HepG2 (cell line): ENCODE results near the gene GNMT. TPM values are rescaled to one million over a fixed set of nuclear protein-coding genes. Genes with fewer than 3 reads are reported as not detected.

ENCODE experiments used
- ATAC-seq: fragments of 200-7000 bp; cut with Tn5 transposase; 3 replicates; pipeline ENCODE4 v1.9.1; 2020; ENCODE audit warnings: mild to moderate bottlenecking, moderate library complexity
- BruUV-seq: library from RNA; stranded (reverse); fragments of 400-500 nt; replicated peaks from 2 replicates; lab custom pipeline; 2021; lab: Mats Ljungman, UMichigan
- CTCF ChIA-PET: fragments of 300-600 bp; formaldehyde crosslinking; extraction: SDS; loops from one replicate; lab custom pipeline; 2021; ENCODE audit warnings: low total read pairs, inconsistent platforms, low intra/inter-chr PET ratio; lab: Yijun Ruan, JAX
- POLR2A ChIA-PET: fragments of 350-600 bp; sonication (Branson Sonifier 250); formaldehyde crosslinking; loops from one replicate; lab custom pipeline; 2020; ENCODE audit warnings: antibody characterized with exemption, inconsistent platforms; lab: Yijun Ruan, JAX
- DNase-seq: peaks from one replicate; pipeline ENCODE4 v3.0.0-alpha.2; 2015; ENCODE audit warnings: low spot score
- FAIRE-seq: peaks from 3 replicates; lab custom pipeline; 2011; peaks lifted over from hg19 to GRCh38; lab: Jason Lieb, UNC
- H2AFZ ChIP-seq: one replicate; pipeline ENCODE4 v1.6.1; 2011; ENCODE audit warnings: low read length, inconsistent platforms
- H3K27ac ChIP-seq: fragments of 300-600 bp; 3 replicates; pipeline ENCODE4 v1.8.0; 2011; ENCODE audit warnings: mixed run types, mild to moderate bottlenecking, mixed read lengths, low read length, inconsistent platforms; ENCODE audit not compliant: insufficient read depth; ENCODE audit errors: extremely low read length
- H3K27me3 ChIP-seq, 2 experiments: fragments of 200-600 bp in 1 of 2; 2 replicates in 1 of 2; 3 replicates in 1 of 2; pipeline versions ENCODE4 v1.6.0 to v1.8.0; 2011; ENCODE audit warnings: low read length in 2 of 2, mild to moderate bottlenecking in 2 of 2, moderate library complexity in 2 of 2, inconsistent platforms in 1 of 2; ENCODE audit not compliant: insufficient read depth in 2 of 2, control insufficient read depth in 1 of 2
- H3K36me3 ChIP-seq, 2 experiments: fragments of 200-600 bp in 1 of 2; replicated peaks in 1 of 2; 2 replicates in 1 of 2; 3 replicates in 1 of 2; pipeline versions ENCODE4 v1.5.1 to v1.8.0; 2011; ENCODE audit warnings: low read length in 2 of 2, inconsistent platforms in 1 of 2; ENCODE audit not compliant: insufficient read depth in 2 of 2, control insufficient read depth in 1 of 2
- H3K4me1 ChIP-seq: 2 replicates; pipeline ENCODE4 v1.5.1; 2012; ENCODE audit warnings: low read length, inconsistent platforms; ENCODE audit not compliant: insufficient read depth
- H3K4me2 ChIP-seq: 2 replicates; pipeline ENCODE4 v1.6.0; 2011; ENCODE audit warnings: low read depth, low read length, inconsistent platforms
- H3K4me3 ChIP-seq, 3 experiments: fragments of 200-600 bp in 1 of 3; sonication (generic), shearing (Covaris generic) in 1 of 3; replicated peaks in 1 of 3; 2 replicates each; pipeline ENCODE4 v1.5.1; 2011 to 2016; ENCODE audit warnings: low read length in 3 of 3, inconsistent platforms in 2 of 3, low read depth in 2 of 3, mild to moderate bottlenecking in 2 of 3, control low read depth in 1 of 3, mixed read lengths in 1 of 3; ENCODE audit not compliant: insufficient read depth in 1 of 3
- H3K79me2 ChIP-seq: one replicate; pipeline ENCODE4 v1.6.1; 2011; ENCODE audit warnings: low read length, inconsistent platforms; ENCODE audit not compliant: insufficient read depth
- H3K9ac ChIP-seq: 2 replicates; pipeline ENCODE4 v1.6.0; 2011; ENCODE audit warnings: mild to moderate bottlenecking, low read depth, low read length, inconsistent platforms; ENCODE audit not compliant: insufficient read depth
- H3K9me3 ChIP-seq: 2 replicates; pipeline ENCODE4 v1.5.1; 2012; ENCODE audit warnings: mild to moderate bottlenecking, low read length
- H4K20me1 ChIP-seq: 2 replicates; pipeline ENCODE4 v1.6.0; 2011; ENCODE audit warnings: inconsistent platforms, mild to moderate bottlenecking, low read length, moderate library complexity; ENCODE audit not compliant: insufficient read depth
- CBX1 ChIP-seq: IDR thresholded peaks from one replicate; pipeline ENCODE4 v1.6.1; 2016; ENCODE audit warnings: antibody characterized with exemption, low read depth
- CENPBD1 ChIP-seq: sonication (generic); formaldehyde crosslinking; IDR thresholded peaks from 2 replicates; pipeline ENCODE4 v1.8.0; 2022; ENCODE audit warnings: missing genetic modification reagents, low read depth, mild to moderate bottlenecking, borderline replicate concordance
- KAT2B ChIP-seq: fragments of 150-350 bp; IDR thresholded peaks from 2 replicates; pipeline ENCODE4 v1.6.1; 2014; ENCODE audit warnings: low read depth, low read length, borderline replicate concordance
- MIER3 ChIP-seq: IDR thresholded peaks from 2 replicates; pipeline ENCODE4 v1.6.1; 2016; ENCODE audit warnings: missing compliant biosample characterization, borderline replicate concordance
- MYC ChIP-seq: sonication (generic); formaldehyde crosslinking; IDR thresholded peaks from 2 replicates; pipeline ENCODE4 v1.9.0; 2021; ENCODE audit warnings: missing genetic modification reagents, borderline replicate concordance
- NONO ChIP-seq, 2 experiments: fragments of 450-650 bp in 1 of 2; sonication (generic) in 1 of 2; formaldehyde crosslinking in 1 of 2; IDR thresholded peaks in 1 of 2; conservative IDR thresholded peaks in 1 of 2; 2 replicates each; pipeline versions ENCODE4 v1.6.1 to v1.8.0; 2017 to 2022; ENCODE audit warnings: mild to moderate bottlenecking in 1 of 2, missing genetic modification reagents in 1 of 2, moderate library complexity in 1 of 2
- NR2F1 ChIP-seq, 2 experiments: fragments of 450-650 bp in 1 of 2; formaldehyde crosslinking in 1 of 2; IDR thresholded peaks; 2 replicates each; pipeline versions ENCODE4 v1.5.0 to v1.6.1; 2016 to 2020; ENCODE audit warnings: mild to moderate bottlenecking in 1 of 2, missing compliant biosample characterization in 1 of 2, missing genetic modification reagents in 1 of 2, moderate library complexity in 1 of 2
- RFX1 ChIP-seq: fragments of 450-650 bp; IDR thresholded peaks from 2 replicates; pipeline ENCODE4 v1.6.1; 2017
- SATB2 ChIP-seq: sonication (generic); formaldehyde crosslinking; IDR thresholded peaks from 2 replicates; pipeline ENCODE4 v1.5.0; 2020; ENCODE audit warnings: missing genetic modification reagents
- ZNF207 ChIP-seq: fragments of 450-650 bp; IDR thresholded peaks from 2 replicates; pipeline ENCODE4 v1.6.1; 2016; ENCODE audit warnings: antibody characterized with exemption, borderline replicate concordance
- ZNF556 ChIP-seq: sonication (generic); formaldehyde crosslinking; IDR thresholded peaks from 2 replicates; pipeline ENCODE4 v1.4.0; 2020; ENCODE audit warnings: mild to moderate bottlenecking, missing genetic modification reagents, borderline replicate concordance
- ZNF567 ChIP-seq: sonication (generic); formaldehyde crosslinking; IDR thresholded peaks from 2 replicates; pipeline ENCODE4 v1.8.1; 2023; ENCODE audit warnings: mild to moderate bottlenecking, missing genetic modification reagents, borderline replicate concordance
- ZNF660 ChIP-seq: sonication (generic); formaldehyde crosslinking; IDR thresholded peaks from 2 replicates; pipeline ENCODE4 v1.5.1; 2020; ENCODE audit warnings: mild to moderate bottlenecking, low read depth, missing genetic modification reagents, borderline replicate concordance
- ZNF761 ChIP-seq: sonication (generic); formaldehyde crosslinking; conservative IDR thresholded peaks from 2 replicates; pipeline ENCODE4 v1.4.0; 2020; ENCODE audit warnings: mild to moderate bottlenecking, missing genetic modification reagents
- ZNF83 ChIP-seq: sonication (generic); formaldehyde crosslinking; IDR thresholded peaks from 2 replicates; pipeline ENCODE4 v1.4.0; 2020; ENCODE audit warnings: missing genetic modification reagents, mild to moderate bottlenecking, borderline replicate concordance
- WGBS: methylation state at CpG from one replicate; pipeline ENCODE4 v1.1.6; 2017; ENCODE audit warnings: low lambda C conversion rate; 5-methylcytosine and 5-hydroxymethylcytosine counted together
- in situ Hi-C: cut with HindIII; loops from 2 replicates; pipeline ENCODE4 v1.10.0; 2017; ENCODE audit warnings: low pct_unique_long_range_greater_than_20kb; ENCODE audit not compliant: extremely low pct_ligation_motif_present
- intact Hi-C: fragments of 100-400 bp; cut with micrococcal nuclease; formaldehyde crosslinking; loops from one replicate; pipeline ENCODE4 v1.10.0; 2022; ENCODE audit not compliant: unreplicated experiment
- polyA plus RNA-seq, 8 experiments: library from polyadenylated mRNA; depleted of rRNA in 3 of 8; stranded (reverse) in 7 of 8; unstranded in 1 of 8; fragments of >200 nt; fragmentation: Illumina TruSeq in 4 of 8; extraction: Trizol in 4 of 8; gene quantifications; 2 replicates each; pipeline versions ENCODE4 v1.2.1 to v1.2.3, GENCODE V29; 2011 to 2016; ENCODE audit warnings: low read depth in 4 of 8, missing spikeins in 1 of 8, mixed read lengths in 1 of 8; ENCODE audit not compliant: insufficient read depth in 1 of 8
- total RNA-seq, 5 experiments: library from RNA; depleted of rRNA; stranded (reverse); fragments of >200 nt; fragmentation: Illumina TruSeq; extraction: Trizol; gene quantifications; 2 replicates each; pipeline ENCODE4 v1.2.3, GENCODE V29; 2016; ENCODE audit warnings: low read depth in 1 of 5

Gene GNMT
- total and polyA plus RNA-seq, 2 of the 13 experiments (the other 11 are each of a cell fraction or from before 2014, with no cell fraction given), result 2.8 to 7.0 TPM

- ATAC-seq (no peak), FAIRE-seq (no peak), DNase-seq (no peak)
- ChIA-PET POLR2A (interaction anchor here (0.9 to 2.5 kb wide), 3 partner anchors 10 to 109 kb away, joined by 3 to 17 read pairs (median 5); partner anchors contain the start of genes PEX6 and RPL7L1), CTCF (no interaction called here)
- Histone ChIP-seq H4K20me1 (no peaks in the 10 kb centered on the region), H3K27ac (no peak overlapping the region), H2AFZ (no peak overlapping the region), H3K27me3 (no peaks in the 10 kb centered on the region; a peak in 1 of 5 replicates), H3K4me1 (peaks cover 30% of the 10 kb centered on the region), H3K4me2 (no peak overlapping the region), H3K9ac (no peak overlapping the region), H3K79me2 (peaks cover 22% of the 10 kb centered on the region), H3K4me3 (no peak overlapping the region), H3K9me3 (no peaks in the 10 kb centered on the region), H3K36me3 (peaks cover 7 to 27% of the 10 kb centered on the region in 2 experiments)
- 94% methylated on average over 1 of the region's 1 CpG for WGBS
- in situ Hi-C loops (no loop called here), intact Hi-C loops (no loop called here)
- BruUV-seq, result no TSS peak
- TF ChIP-seq CBX1, result no peak
- no peak for TF ChIP-seq NONO (IDR thresholded peaks at IDR 0.05)
- TF ChIP-seq NONO (CRISPR knock-in tag; conservative IDR thresholded peaks at IDR 0.05), result no peak
- TF ChIP-seq ZNF660, result no peak
- TF ChIP-seq ZNF761 (CRISPR knock-in tag), result no peak
- TF ChIP-seq NR2F1 (CRISPR knock-in tag; IDR thresholded peaks at IDR 0.05), result no peak
- TF ChIP-seq ZNF556 (CRISPR knock-in tag), result no peak
- no peak for TF ChIP-seq ZNF83 (CRISPR knock-in tag)
- no peak for TF ChIP-seq ZNF567 (CRISPR knock-in tag)
- no peak for TF ChIP-seq SATB2
- no peak for TF ChIP-seq MYC (CRISPR knock-in tag)
- TF ChIP-seq RFX1, result no peak
- TF ChIP-seq KAT2B, result no peak
- TF ChIP-seq MIER3 (CRISPR knock-in tag), result no peak
- TF ChIP-seq CENPBD1 (CRISPR knock-in tag), result no peak
- TF ChIP-seq ZNF207, result no peak
Measured at GRCh38 chr6:42988486-42989020, 28.0 kb downstream of the GNMT start.
